T-helper 1 cell treated with Interleukin-12 subunit alpha and Interleukin-12 subunit beta and Interleukin-4 antibody, amounts not matched to agents 30 μg/mL and 1 μg/mL, for 36 hours (primary cell): ENCODE results near the gene ZCCHC24.
A peak's percentile ranks its signal among the peaks of the same experiment; 100 is the strongest.

Source experiments
- H3K27ac Mint-ChIP-seq: one replicate; pipeline ENCODE4 v1.8.0; 2021; ENCODE audit warnings: mild to moderate bottlenecking, mixed read lengths
- H3K27me3 Mint-ChIP-seq: one replicate; pipeline ENCODE4 v1.8.0; 2021; ENCODE audit warnings: low read depth, mixed read lengths
- H3K36me3 Mint-ChIP-seq: one replicate; pipeline ENCODE4 v1.8.0; 2021; ENCODE audit warnings: low read depth, mixed read lengths
- H3K4me1 Mint-ChIP-seq: one replicate; pipeline ENCODE4 v1.8.0; 2021; ENCODE audit warnings: low read depth, mixed read lengths
- H3K4me3 Mint-ChIP-seq: one replicate; pipeline ENCODE4 v1.8.0; 2021; ENCODE audit warnings: mild to moderate bottlenecking, moderate library complexity, mixed read lengths
- H3K9me3 Mint-ChIP-seq: one replicate; pipeline ENCODE4 v1.8.0; 2021; ENCODE audit warnings: mixed read lengths

The ZCCHC24 gene

DNA sequence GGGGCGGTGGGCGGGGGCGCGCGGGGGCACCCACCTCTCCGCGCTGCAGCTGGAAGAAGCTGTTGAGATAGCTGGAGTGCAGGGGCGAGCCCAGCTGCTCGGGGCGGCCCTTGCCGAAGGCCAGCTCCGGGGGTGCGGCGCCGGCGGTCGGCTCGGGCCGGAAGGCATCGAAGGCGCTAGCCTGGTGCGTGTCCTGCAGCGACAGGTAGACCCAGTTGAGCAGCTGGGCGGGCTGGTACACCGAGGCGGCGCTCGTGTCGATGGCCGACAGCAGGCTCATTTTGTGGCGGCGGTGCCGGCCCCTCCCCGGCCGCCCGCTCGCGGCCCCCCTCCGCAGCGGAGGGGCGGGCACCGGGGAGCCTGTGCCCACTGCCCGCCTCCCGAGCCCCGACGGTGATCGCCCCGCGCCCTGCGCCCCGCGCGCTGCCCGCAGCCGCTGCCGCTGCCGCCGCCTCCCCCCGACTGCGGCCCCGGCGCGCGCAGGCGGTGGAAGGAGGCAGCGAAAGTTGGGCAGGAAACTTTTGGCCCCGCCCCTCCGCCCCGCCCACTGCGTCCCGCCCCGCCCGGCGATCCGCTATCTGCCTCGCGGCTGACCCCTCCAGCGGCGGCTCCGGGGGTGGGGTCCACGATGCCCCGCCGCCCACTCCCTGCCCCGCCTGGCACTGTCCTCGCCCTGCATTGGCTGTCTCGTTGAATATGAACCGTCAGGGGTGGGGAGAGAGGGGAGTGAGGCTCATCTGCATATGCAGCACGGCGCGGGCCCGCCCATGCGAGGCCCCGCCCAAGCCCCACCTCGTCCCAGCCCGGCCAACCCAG is at the start of gene ZCCHC24:
Gene ZCCHC24 (minus strand): TSS at position 464 of the 816 bp plus-strand sequence. CDS start 184 bp downstream, at position 280.
- H3K4me1 Mint-ChIP-seq = peaks cover 16% of the 10 kb centered on the region
- H3K36me3 Mint-ChIP-seq = no peaks in the 10 kb centered on the region
- H3K27ac Mint-ChIP-seq = peak within 1 kb of the TSS; percentile 59
- H3K27me3 Mint-ChIP-seq = peaks cover 48% of the 10 kb centered on the region
- H3K9me3 Mint-ChIP-seq = no peaks in the 10 kb centered on the region
- peak within 1 kb of the TSS; percentile 83 for H3K4me3 Mint-ChIP-seq

DNA sequence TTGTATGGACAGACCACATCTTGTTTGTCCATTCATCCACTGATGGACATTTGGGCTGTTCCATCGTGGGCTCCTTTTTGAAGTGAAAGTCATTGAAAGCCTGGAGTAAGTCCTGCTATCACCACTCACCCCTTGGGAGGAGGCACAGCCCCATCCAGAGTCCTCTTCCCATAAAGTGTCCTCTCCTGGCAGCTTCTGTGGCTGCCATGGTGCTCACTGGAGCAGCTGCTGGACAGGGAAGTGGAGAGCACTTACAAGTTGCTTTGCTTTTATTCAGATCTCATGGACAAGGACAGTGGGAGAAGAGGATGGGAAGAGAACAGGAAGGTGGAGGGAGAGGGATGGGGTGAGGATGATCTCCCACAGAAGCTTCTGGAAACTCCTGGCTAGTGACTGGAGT is 48.4 kb upstream of the ZCCHC24 start:
- no peak overlapping the region for H3K4me3 Mint-ChIP-seq
- no peaks in the 10 kb centered on the region for H3K36me3 Mint-ChIP-seq
- no peak overlapping the region for H3K27ac Mint-ChIP-seq
- peaks cover 31% of the 10 kb centered on the region for H3K27me3 Mint-ChIP-seq
- no peaks in the 10 kb centered on the region for H3K4me1 Mint-ChIP-seq
- H3K9me3 Mint-ChIP-seq = no peaks in the 10 kb centered on the region

GRCh38 chr10:79492839-79493238 is 47.4 kb upstream of the ZCCHC24 start:
- Mint-ChIP-seq H3K4me1 (no peaks in the 10 kb centered on the region), H3K27ac (no peak overlapping the region), H3K4me3 (no peak overlapping the region), H3K27me3 (peaks cover 23% of the 10 kb centered on the region), H3K9me3 (no peaks in the 10 kb centered on the region), H3K36me3 (no peaks in the 10 kb centered on the region)

DNA sequence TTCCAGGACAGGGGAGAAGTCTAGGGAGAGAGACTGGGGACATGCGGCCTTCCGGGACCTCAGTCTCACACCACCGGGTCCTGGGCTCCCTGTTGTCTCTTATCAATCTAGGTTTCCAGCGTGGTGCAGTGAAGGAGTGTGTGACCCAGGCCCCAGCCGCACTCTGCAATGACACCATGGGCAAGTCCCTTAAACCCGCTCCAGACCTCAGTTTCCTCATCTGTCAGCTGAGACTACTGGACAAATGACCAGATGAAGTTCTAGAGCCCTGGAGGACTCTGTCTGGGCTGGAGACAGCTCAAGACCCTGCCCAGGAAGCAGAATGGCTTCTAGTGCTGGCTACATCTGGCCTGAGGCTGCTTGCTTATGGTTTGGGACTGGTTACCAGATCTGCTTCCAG is 46.8 kb upstream of the ZCCHC24 start:
- Mint-ChIP-seq H3K27ac (no peak overlapping the region), H3K4me3 (no peak overlapping the region), H3K4me1 (no peaks in the 10 kb centered on the region), H3K9me3 (no peaks in the 10 kb centered on the region), H3K36me3 (no peaks in the 10 kb centered on the region), H3K27me3 (peaks cover 19% of the 10 kb centered on the region)

DNA sequence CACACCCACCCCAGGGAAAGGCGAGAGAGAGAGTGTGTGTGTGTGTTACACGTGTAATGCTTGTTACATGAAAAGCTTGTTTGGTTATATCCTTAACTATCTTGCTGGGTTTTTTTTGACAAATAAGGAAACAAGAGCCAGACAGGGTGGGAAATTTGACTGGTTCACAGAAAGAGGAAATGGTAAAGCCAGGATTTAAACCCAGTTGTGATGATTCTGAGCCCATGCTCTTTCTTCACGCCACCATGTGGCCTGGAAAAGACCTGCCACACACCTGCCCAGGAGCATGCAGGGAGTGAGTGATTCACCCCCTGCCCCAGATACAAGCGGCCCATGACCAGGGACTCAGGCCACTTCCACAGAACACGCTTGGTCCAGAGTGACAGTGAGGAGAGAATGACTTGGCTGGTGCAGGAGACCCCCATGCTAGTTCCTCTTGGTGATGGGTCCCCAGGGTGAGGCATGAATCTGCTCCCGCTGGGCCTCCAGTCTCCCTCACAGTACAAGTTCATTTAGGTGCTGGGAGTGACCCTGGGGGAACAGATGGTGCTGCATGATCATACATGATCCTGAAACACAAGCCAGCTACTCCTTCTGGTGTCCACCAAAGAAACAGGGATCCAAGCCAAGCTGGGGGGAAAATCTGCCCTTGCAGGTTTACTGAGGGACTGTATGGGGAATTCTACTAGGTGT is 45.9 kb upstream of the ZCCHC24 start:
- Mint-ChIP-seq H3K9me3 (no peaks in the 10 kb centered on the region), H3K27ac (no peak overlapping the region), H3K36me3 (no peaks in the 10 kb centered on the region), H3K4me1 (no peaks in the 10 kb centered on the region), H3K4me3 (no peak overlapping the region), H3K27me3 (peaks cover 18% of the 10 kb centered on the region)

- H3K27ac Mint-ChIP-seq = no peak overlapping the region
- H3K4me1 Mint-ChIP-seq = no peaks in the 10 kb centered on the region
- peaks cover 18% of the 10 kb centered on the region for H3K27me3 Mint-ChIP-seq
- H3K9me3 Mint-ChIP-seq = no peaks in the 10 kb centered on the region
- no peak overlapping the region for H3K4me3 Mint-ChIP-seq
- no peaks in the 10 kb centered on the region for H3K36me3 Mint-ChIP-seq
Observed at GRCh38 chr10:79490400-79491142, 45.1 kb upstream of the ZCCHC24 start.

DNA sequence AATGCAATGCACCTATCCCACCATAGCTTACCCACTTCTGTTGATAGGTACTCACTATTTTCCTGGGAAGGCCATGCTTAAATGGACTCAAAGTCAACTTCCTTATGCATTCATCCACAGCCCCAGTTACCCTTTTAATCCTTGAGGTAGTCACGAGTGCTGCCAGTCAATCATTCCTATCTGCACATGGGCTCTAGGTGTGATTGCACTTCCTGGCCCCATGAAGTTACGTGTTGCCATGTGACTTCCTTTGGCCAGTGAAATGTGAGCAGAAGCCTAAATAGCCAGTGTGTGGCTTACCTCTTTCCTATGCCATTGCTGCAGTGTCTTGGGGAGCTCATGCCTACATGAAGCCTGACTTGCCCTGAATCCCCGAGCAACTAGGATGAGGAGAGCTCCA is 43.4 kb upstream of the ZCCHC24 start:
- Mint-ChIP-seq H3K27me3 (peaks cover 10% of the 10 kb centered on the region), H3K9me3 (no peaks in the 10 kb centered on the region), H3K4me1 (no peaks in the 10 kb centered on the region), H3K4me3 (no peak overlapping the region), H3K36me3 (no peaks in the 10 kb centered on the region), H3K27ac (no peak overlapping the region)

DNA sequence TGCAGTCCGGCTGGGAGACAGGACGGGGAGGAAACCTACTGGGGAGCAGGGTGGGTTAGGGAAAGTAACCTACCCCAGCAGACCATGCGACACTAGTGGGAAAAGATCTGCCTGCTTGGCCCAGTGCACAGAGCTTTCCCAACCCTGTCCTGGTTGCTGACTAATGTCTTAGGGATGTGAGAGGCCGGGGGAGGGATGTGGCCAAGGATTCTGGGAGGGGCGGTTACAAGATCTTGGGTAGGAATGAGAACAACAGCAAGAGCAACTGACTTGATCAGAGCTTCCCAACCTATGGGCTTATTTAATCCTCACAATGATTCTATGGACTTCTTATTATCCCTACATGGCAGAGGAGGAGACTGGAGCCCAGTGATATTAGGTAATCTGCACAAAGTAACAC is 42.9 kb upstream of the ZCCHC24 start:
- Mint-ChIP-seq H3K36me3 (no peaks in the 10 kb centered on the region), H3K27me3 (peaks cover 4% of the 10 kb centered on the region), H3K4me1 (no peaks in the 10 kb centered on the region), H3K9me3 (no peaks in the 10 kb centered on the region), H3K4me3 (no peak overlapping the region), H3K27ac (no peak overlapping the region)

DNA sequence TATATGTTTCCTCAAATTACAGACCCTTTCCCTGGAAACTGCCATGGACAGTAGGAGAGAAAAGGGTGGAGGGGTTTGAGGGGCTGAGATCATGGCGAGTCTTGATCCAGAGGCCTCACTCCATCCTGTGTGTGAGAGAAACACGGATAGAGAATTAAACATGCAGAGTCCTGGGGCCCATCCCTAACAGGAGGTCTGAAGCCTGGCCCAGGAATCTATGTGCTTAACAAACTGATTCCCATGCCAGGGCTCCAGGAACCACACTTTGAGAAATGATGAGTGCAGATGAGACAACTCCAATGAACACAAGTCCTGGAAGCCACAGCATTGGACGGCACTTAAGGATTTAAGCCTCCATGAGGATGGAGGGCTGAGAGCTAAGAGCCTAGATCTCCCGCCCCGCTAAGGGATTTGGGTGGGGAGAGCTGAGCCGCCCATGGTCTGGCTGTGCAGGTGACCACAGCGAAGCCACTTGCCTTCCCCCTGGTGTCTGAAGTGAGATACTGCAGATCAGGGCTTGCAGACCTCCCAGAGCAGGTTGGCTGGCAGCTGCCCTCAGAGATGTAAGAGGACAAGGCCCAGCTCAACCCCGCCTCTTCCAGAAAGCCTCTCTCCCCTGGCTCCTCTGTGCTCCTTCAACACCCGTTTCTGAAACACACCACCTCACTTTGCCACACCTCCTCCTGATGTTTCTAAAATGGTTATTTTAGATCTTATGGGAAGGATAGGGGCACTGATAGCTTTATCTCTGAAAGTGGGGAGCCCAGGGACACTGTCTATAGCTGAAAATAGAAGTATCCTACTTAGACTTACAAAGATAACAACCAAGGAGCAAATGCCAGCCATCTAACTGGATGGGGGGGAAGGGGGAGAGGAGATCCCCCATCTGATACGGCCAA is 42.1 kb upstream of the ZCCHC24 start:
- Mint-ChIP-seq H3K4me3 (no peak overlapping the region), H3K27me3 (peaks cover 4% of the 10 kb centered on the region), H3K36me3 (no peaks in the 10 kb centered on the region), H3K27ac (no peak overlapping the region), H3K4me1 (no peaks in the 10 kb centered on the region), H3K9me3 (no peaks in the 10 kb centered on the region)

- H3K27me3 Mint-ChIP-seq = peaks cover 19% of the 10 kb centered on the region
- no peaks in the 10 kb centered on the region for H3K9me3 Mint-ChIP-seq
- H3K36me3 Mint-ChIP-seq = no peaks in the 10 kb centered on the region
- no peak overlapping the region for H3K4me3 Mint-ChIP-seq
- no peak overlapping the region for H3K27ac Mint-ChIP-seq
- H3K4me1 Mint-ChIP-seq = no peaks in the 10 kb centered on the region
Observed at GRCh38 chr10:79484476-79484875, 39.1 kb upstream of the ZCCHC24 start.

- Mint-ChIP-seq H3K27ac (no peak overlapping the region), H3K9me3 (no peaks in the 10 kb centered on the region), H3K4me1 (no peaks in the 10 kb centered on the region), H3K4me3 (no peak overlapping the region), H3K36me3 (no peaks in the 10 kb centered on the region), H3K27me3 (peaks cover 23% of the 10 kb centered on the region)
Observed at GRCh38 chr10:79483948-79484347, 38.5 kb upstream of the ZCCHC24 start.

GRCh38 chr10:79483299-79483698 is 37.9 kb upstream of the ZCCHC24 start:
- H3K9me3 Mint-ChIP-seq = no peaks in the 10 kb centered on the region
- H3K27me3 Mint-ChIP-seq = peaks cover 23% of the 10 kb centered on the region
- no peak overlapping the region for H3K4me3 Mint-ChIP-seq
- H3K36me3 Mint-ChIP-seq = no peaks in the 10 kb centered on the region
- no peak overlapping the region for H3K27ac Mint-ChIP-seq
- H3K4me1 Mint-ChIP-seq = no peaks in the 10 kb centered on the region

DNA sequence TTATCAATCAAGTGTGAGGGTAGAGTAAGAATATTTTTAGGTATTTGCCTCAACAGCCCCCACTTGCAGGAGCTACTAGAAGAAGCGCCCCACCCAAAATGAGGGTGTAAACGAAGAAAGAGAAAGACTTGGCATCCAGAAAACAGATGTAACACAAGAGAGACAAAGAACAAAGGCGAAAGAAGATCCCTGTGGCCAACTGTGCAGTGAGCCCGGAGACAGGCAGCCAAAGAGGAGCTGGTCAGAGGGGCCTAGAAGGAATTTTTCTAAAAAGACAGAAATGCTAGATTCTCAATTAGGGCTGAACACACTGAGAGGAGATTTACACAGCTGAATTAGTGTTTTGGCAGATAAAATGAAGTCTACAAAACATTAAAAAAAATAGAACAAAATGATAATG is 37.3 kb upstream of the ZCCHC24 start:
- Mint-ChIP-seq H3K27me3 (peaks cover 24% of the 10 kb centered on the region), H3K27ac (no peak overlapping the region), H3K4me3 (no peak overlapping the region), H3K9me3 (no peaks in the 10 kb centered on the region), H3K4me1 (no peaks in the 10 kb centered on the region), H3K36me3 (no peaks in the 10 kb centered on the region)

DNA sequence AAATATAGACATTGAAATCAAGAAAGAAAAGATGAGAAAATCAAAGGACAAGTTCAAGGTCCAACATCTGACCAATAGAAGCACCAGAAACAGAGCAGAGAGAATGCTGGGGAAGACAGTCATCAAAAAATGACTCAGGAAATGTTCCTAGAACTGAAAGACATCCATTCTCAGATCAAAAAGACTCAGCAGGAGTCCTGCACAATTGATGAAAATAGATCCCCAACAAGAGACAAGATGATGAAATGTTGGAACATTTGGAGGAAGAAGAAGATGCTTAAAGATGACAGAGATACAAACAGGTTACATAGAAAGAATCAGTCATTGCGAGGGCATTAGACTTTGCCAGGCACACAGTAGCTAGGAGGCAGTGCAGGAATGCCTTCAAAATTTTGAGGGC is 36.9 kb upstream of the ZCCHC24 start:
- H3K27me3 Mint-ChIP-seq = peaks cover 28% of the 10 kb centered on the region
- H3K4me3 Mint-ChIP-seq = no peak overlapping the region
- no peaks in the 10 kb centered on the region for H3K36me3 Mint-ChIP-seq
- H3K27ac Mint-ChIP-seq = no peak overlapping the region
- H3K4me1 Mint-ChIP-seq = no peaks in the 10 kb centered on the region
- no peaks in the 10 kb centered on the region for H3K9me3 Mint-ChIP-seq
